ENCODE data around the gene SMG7. TPM values are rescaled to one million over a fixed set of nuclear protein-coding genes. Genes with fewer than 3 reads are reported as not detected.

The SMG7 gene
- polyA plus RNA-seq, 2 of the 4 experiments (the other 2 are of a cell fraction) = 27.2 to 51.3 TPM

DNA sequence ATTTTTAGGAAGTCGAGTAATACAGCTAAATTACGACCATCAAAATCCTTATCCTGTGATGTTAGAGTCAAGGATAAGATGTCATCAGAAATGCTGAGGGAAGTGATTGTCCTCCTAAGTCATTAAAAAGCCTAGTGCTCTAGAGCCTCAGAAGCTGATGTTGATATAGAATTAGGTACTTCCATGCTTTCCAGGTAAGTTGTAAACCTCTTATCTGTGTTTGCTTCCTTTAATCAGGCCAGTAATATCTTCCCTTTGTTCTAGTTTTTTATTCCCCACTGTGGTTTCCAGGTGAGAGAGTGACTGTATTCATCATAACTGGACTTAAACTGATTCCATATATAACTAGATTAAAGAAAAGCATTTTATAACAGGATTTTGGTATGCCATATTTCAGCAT lies 44.4 kb downstream of the SMG7 start (continued):
- TF ChIP-seq, protein P1, sequence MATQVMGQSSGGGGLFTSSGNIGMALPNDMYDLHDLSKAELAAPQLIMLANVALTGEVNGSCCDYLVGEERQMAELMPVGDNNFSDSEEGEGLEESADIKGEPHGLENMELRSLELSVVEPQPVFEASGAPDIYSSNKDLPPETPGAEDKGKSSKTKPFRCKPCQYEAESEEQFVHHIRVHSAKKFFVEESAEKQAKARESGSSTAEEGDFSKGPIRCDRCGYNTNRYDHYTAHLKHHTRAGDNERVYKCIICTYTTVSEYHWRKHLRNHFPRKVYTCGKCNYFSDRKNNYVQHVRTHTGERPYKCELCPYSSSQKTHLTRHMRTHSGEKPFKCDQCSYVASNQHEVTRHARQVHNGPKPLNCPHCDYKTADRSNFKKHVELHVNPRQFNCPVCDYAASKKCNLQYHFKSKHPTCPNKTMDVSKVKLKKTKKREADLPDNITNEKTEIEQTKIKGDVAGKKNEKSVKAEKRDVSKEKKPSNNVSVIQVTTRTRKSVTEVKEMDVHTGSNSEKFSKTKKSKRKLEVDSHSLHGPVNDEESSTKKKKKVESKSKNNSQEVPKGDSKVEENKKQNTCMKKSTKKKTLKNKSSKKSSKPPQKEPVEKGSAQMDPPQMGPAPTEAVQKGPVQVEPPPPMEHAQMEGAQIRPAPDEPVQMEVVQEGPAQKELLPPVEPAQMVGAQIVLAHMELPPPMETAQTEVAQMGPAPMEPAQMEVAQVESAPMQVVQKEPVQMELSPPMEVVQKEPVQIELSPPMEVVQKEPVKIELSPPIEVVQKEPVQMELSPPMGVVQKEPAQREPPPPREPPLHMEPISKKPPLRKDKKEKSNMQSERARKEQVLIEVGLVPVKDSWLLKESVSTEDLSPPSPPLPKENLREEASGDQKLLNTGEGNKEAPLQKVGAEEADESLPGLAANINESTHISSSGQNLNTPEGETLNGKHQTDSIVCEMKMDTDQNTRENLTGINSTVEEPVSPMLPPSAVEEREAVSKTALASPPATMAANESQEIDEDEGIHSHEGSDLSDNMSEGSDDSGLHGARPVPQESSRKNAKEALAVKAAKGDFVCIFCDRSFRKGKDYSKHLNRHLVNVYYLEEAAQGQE (IDR thresholded peaks at IDR 0.05) = no peak
- TF ChIP-seq, protein P2, sequence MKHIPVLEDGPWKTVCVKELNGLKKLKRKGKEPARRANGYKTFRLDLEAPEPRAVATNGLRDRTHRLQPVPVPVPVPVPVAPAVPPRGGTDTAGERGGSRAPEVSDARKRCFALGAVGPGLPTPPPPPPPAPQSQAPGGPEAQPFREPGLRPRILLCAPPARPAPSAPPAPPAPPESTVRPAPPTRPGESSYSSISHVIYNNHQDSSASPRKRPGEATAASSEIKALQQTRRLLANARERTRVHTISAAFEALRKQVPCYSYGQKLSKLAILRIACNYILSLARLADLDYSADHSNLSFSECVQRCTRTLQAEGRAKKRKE (CRISPR knock-in tag; IDR thresholded peaks at IDR 0.05; ENCODE audit: low read depth) = no peak
- no peak for TF ChIP-seq RARB (CRISPR knock-in tag; IDR thresholded peaks at IDR 0.05)
- no peak for TF ChIP-seq EP300 (IDR thresholded peaks at IDR 0.05)
- TF ChIP-seq ZFP36 (IDR thresholded peaks at IDR 0.05; ENCODE audit: borderline replicate concordance, partially characterized antibody) = no peak
- TF ChIP-seq SREBF2 (IDR thresholded peaks at IDR 0.05) = no peak

DNA sequence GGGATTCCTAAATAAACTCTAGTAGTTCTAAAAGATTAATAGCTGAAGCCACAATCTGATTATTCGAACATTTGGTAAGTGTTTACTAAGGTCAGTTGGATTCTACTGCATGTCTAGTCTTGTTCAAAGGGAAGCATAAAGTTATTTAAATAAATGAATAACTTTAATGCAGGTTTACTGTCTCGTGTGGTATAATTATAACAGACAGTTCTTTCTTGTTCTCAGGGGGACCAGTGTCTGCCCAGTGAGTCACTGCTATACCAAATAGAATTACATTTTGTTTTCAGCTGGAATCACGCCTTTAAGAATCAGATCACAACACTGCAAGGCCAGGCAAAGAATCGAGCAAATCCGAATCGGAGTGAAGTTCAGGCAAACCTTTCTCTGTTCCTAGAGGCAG lies 45.1 kb downstream of the SMG7 start:
- TF ChIP-seq, protein P3, sequence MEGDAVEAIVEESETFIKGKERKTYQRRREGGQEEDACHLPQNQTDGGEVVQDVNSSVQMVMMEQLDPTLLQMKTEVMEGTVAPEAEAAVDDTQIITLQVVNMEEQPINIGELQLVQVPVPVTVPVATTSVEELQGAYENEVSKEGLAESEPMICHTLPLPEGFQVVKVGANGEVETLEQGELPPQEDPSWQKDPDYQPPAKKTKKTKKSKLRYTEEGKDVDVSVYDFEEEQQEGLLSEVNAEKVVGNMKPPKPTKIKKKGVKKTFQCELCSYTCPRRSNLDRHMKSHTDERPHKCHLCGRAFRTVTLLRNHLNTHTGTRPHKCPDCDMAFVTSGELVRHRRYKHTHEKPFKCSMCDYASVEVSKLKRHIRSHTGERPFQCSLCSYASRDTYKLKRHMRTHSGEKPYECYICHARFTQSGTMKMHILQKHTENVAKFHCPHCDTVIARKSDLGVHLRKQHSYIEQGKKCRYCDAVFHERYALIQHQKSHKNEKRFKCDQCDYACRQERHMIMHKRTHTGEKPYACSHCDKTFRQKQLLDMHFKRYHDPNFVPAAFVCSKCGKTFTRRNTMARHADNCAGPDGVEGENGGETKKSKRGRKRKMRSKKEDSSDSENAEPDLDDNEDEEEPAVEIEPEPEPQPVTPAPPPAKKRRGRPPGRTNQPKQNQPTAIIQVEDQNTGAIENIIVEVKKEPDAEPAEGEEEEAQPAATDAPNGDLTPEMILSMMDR (IDR thresholded peaks at IDR 0.05) = no peak
- no peak for TF ChIP-seq BHLHE40 (IDR thresholded peaks at IDR 0.05; ENCODE audit: low read depth, low read length)
- TF ChIP-seq EP300 (IDR thresholded peaks at IDR 0.05) = no peak
- TF ChIP-seq, protein P4, sequence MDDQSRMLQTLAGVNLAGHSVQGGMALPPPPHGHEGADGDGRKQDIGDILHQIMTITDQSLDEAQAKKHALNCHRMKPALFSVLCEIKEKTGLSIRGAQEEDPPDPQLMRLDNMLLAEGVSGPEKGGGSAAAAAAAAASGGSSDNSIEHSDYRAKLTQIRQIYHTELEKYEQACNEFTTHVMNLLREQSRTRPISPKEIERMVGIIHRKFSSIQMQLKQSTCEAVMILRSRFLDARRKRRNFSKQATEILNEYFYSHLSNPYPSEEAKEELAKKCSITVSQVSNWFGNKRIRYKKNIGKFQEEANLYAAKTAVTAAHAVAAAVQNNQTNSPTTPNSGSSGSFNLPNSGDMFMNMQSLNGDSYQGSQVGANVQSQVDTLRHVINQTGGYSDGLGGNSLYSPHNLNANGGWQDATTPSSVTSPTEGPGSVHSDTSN (IDR thresholded peaks at IDR 0.05) = no peak
- TF ChIP-seq FOXS1 (CRISPR knock-in tag; IDR thresholded peaks at IDR 0.05) = no peak
- no peak for TF ChIP-seq POLR2AphosphoS2 (conservative IDR thresholded peaks at IDR 0.05; ENCODE audit: low read length)
- TF ChIP-seq JUN (IDR thresholded peaks at IDR 0.05) = no peak
- TF ChIP-seq CBX2 (IDR thresholded peaks at IDR 0.05; ENCODE audit: borderline replicate concordance, low read depth) = no peak
- TF ChIP-seq KDM5A (IDR thresholded peaks at IDR 0.05) = no peak
- TF ChIP-seq HOXA7 (CRISPR knock-in tag; IDR thresholded peaks at IDR 0.05) = no peak
- TF ChIP-seq FOSB (CRISPR knock-in tag; IDR thresholded peaks at IDR 0.05) = no peak
- no peak for TF ChIP-seq NR3C1 (IDR thresholded peaks at IDR 0.05)
- no peak for TF ChIP-seq RAD21 (conservative IDR thresholded peaks at IDR 0.05 in 1 of 2, IDR thresholded peaks at IDR 0.05 in 1 of 2)
- no peak for TF ChIP-seq FOSL2 (IDR thresholded peaks at IDR 0.05)
- no peak for TF ChIP-seq FOSL2 (CRISPR knock-in tag; IDR thresholded peaks at IDR 0.05)
- no peak for TF ChIP-seq JUNB (IDR thresholded peaks at IDR 0.05)
- no peak for TF ChIP-seq SMC3 (IDR thresholded peaks at IDR 0.05)
- ChIA-PET CTCF (interaction anchor here (1.2 kb wide), 1 partner anchor 27 kb away, joined by 3 read pairs; no protein-coding TSS in a partner anchor), POLR2A (no interaction called here)
- Histone ChIP-seq H3K27ac (no peak overlapping the region), H3K4me1 (peaks cover 40% of the 10 kb centered on the region), H3K4me2 (no peak overlapping the region), H3K4me3 (no peak overlapping the region), H3K9me3 (no peaks in the 10 kb centered on the region)
- DNase-seq (ENCODE audit: low read depth in 1 of 2, low spot score in 1 of 2) (no peak), ATAC-seq (no peak), FAIRE-seq (no peak)
- 81% methylated on average over 6 of the region's 6 CpGs for WGBS (ENCODE audit: missing lambda C conversion rate)
